Fibroblast of lung (primary cell): Measurements from ENCODE around the gene UBA3. TPM values are rescaled to one million over a fixed set of nuclear protein-coding genes. Genes with fewer than 3 reads are reported as not detected.

Experiments
- DNase-seq, 2 donors: peaks; one replicate each; pipeline versions ENCODE4 v3.0.0 to v3.0.0-alpha.2; 2010; ENCODE audit warnings: low read depth in 2 of 2
- H2AFZ ChIP-seq: 2 replicates; pipeline ENCODE4 v1.5.1; 2012; ENCODE audit warnings: low read length, control low read depth, inconsistent platforms
- H3K27ac ChIP-seq: 2 replicates; pipeline ENCODE4 v1.5.1; 2011; ENCODE audit warnings: low read length, control low read depth; ENCODE audit not compliant: insufficient read depth
- H3K27me3 ChIP-seq: 2 replicates; pipeline ENCODE4 v1.5.1; 2011; ENCODE audit warnings: mild to moderate bottlenecking, low read length; ENCODE audit not compliant: control insufficient read depth, insufficient read depth
- H3K36me3 ChIP-seq: 2 replicates; pipeline ENCODE4 v1.5.1; 2011; ENCODE audit warnings: low read length; ENCODE audit not compliant: control insufficient read depth, insufficient read depth
- H3K4me1 ChIP-seq: 2 replicates; pipeline ENCODE4 v1.5.1; 2011; ENCODE audit warnings: low read length; ENCODE audit not compliant: control insufficient read depth, insufficient read depth; ENCODE audit errors: extremely low read depth
- H3K4me2 ChIP-seq: 2 replicates; pipeline ENCODE4 v1.5.1; 2011; ENCODE audit warnings: low read length, control low read depth; ENCODE audit not compliant: insufficient read depth; ENCODE audit errors: extremely low read depth
- H3K4me3 ChIP-seq, 4 experiments: fragments of 200-600 bp in 1 of 4; sonication (generic) in 1 of 4; replicated peaks in 1 of 4; 2 replicates each; pipeline ENCODE4 v1.5.1; 2011 to 2016; ENCODE audit warnings: low read length in 4 of 4, low read depth in 3 of 4, mild to moderate bottlenecking in 3 of 4, control low read depth in 2 of 4, inconsistent platforms in 1 of 4, mixed read lengths in 1 of 4; ENCODE audit not compliant: insufficient read depth in 1 of 4; ENCODE audit errors: control extremely low read depth in 1 of 4
- H3K79me2 ChIP-seq: 2 replicates; pipeline ENCODE4 v1.5.1; 2012; ENCODE audit warnings: mild to moderate bottlenecking, low read length, inconsistent platforms; ENCODE audit not compliant: control insufficient read depth, insufficient read depth
- H3K9ac ChIP-seq: 2 replicates; pipeline ENCODE4 v1.5.1; 2011; ENCODE audit warnings: mild to moderate bottlenecking, low read length, control low read depth; ENCODE audit not compliant: insufficient read depth
- H3K9me3 ChIP-seq: 2 replicates; pipeline ENCODE4 v1.5.1; 2012; ENCODE audit warnings: low read depth, low read length; ENCODE audit not compliant: control insufficient read depth, insufficient read depth
- H4K20me1 ChIP-seq: 2 replicates; pipeline ENCODE4 v1.5.1; 2011; ENCODE audit warnings: low read length; ENCODE audit not compliant: control insufficient read depth, insufficient read depth; ENCODE audit errors: extremely low read depth
- EZH2 ChIP-seq: IDR thresholded peaks from 2 replicates; pipeline ENCODE4 v1.5.1; 2012; ENCODE audit warnings: low read length, control low read depth, mild to moderate bottlenecking; ENCODE audit errors: missing control alignments
- polyA plus RNA-seq, 2 donors: library from polyadenylated mRNA; depleted of rRNA in 1 of 2; stranded (reverse) in 1 of 2; unstranded in 1 of 2; fragments of >200 nt; gene quantifications; 2 replicates each; pipeline ENCODE4 v1.2.1, GENCODE V29; 2011 to 2012; ENCODE audit warnings: missing spikeins in 1 of 2
- total RNA-seq: library from RNA; depleted of rRNA; stranded (reverse); fragments of >200 nt; gene quantifications from 2 replicates; pipeline ENCODE4 v1.2.1, GENCODE V29; 2014
- TF ChIP-seq, protein P1 (sequence below), 2 donors: IDR thresholded peaks in 1 of 2; conservative IDR thresholded peaks in 1 of 2; 1 replicate in 1 of 2; 2 replicates in 1 of 2; pipeline ENCODE4 v1.5.1; 2011 to 2012; ENCODE audit warnings: low read length in 2 of 2, control low read depth in 1 of 2, inconsistent platforms in 1 of 2, low read depth in 1 of 2, mild to moderate bottlenecking in 1 of 2

The UBA3 gene
- total and polyA plus RNA-seq, 2 donors (not counting 1 experiment from before 2014, with no cell fraction given) = 93.3 to 95.4 TPM

DNA sequence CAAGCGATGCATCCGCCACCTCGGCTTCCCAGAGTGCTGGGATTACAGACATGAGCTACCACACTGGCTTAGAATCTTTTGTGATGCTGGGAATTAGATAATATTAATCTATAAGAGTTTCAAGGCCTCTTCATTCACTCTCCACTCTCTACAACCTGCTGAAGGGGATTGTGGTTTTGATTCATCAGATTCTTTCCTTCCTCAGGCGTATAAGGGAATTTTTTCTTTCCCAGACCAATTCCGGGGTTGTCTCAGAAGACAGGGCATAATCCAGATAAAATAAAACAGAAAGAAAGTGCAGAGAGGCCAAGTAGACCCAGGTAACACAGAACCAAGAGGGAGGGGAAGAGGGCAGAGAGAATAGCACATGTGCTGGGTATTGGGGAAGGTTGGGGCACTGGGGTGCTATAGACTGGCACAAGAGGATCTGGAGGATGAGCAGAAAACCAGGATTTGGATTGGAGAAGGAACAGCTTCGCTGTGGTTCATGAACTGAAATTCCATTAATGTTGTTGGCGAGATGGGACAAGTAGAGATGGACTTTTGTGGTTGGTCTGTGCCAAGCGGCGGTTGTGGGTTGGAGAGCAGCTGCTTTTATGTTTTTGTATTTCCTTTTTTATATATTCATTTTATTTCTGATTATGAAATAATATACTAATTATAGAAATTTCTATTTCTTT is 17.4 kb upstream of the UBA3 start:
- H3K9ac ChIP-seq = no peak overlapping the region
- H3K4me3 ChIP-seq = no peak overlapping the region

GRCh38 chr3:69096299-69096698 is 16.1 kb upstream of the UBA3 start:
- no peak overlapping the region for H3K4me2 ChIP-seq
- H3K27ac ChIP-seq = no peak overlapping the region
- no peak overlapping the region for H3K4me3 ChIP-seq
- H3K27me3 ChIP-seq = no peaks in the 10 kb centered on the region
- DNase-seq = no peak
- H4K20me1 ChIP-seq = no peaks in the 10 kb centered on the region
- peaks cover 71% of the 10 kb centered on the region for H3K79me2 ChIP-seq
- no peak for TF ChIP-seq EZH2
- TF ChIP-seq, protein P1, sequence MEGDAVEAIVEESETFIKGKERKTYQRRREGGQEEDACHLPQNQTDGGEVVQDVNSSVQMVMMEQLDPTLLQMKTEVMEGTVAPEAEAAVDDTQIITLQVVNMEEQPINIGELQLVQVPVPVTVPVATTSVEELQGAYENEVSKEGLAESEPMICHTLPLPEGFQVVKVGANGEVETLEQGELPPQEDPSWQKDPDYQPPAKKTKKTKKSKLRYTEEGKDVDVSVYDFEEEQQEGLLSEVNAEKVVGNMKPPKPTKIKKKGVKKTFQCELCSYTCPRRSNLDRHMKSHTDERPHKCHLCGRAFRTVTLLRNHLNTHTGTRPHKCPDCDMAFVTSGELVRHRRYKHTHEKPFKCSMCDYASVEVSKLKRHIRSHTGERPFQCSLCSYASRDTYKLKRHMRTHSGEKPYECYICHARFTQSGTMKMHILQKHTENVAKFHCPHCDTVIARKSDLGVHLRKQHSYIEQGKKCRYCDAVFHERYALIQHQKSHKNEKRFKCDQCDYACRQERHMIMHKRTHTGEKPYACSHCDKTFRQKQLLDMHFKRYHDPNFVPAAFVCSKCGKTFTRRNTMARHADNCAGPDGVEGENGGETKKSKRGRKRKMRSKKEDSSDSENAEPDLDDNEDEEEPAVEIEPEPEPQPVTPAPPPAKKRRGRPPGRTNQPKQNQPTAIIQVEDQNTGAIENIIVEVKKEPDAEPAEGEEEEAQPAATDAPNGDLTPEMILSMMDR (conservative IDR thresholded peaks at IDR 0.05 in 1 of 2, IDR thresholded peaks at IDR 0.05 in 1 of 2; ENCODE audit: low read depth in 1 of 2, low read length in 2 of 2) = no peak
- peaks cover 26% of the 10 kb centered on the region for H3K4me1 ChIP-seq
- no peak overlapping the region for H2AFZ ChIP-seq
- H3K36me3 ChIP-seq = no peaks in the 10 kb centered on the region
- H3K9ac ChIP-seq = no peak overlapping the region
- no peaks in the 10 kb centered on the region for H3K9me3 ChIP-seq

More for the DNA sequence above, 17.4 kb upstream of the UBA3 start:
- DNase-seq = peak in 1 of 2 donors; percentile 68
- TF ChIP-seq, protein P1 (conservative IDR thresholded peaks at IDR 0.05 in 1 of 2, IDR thresholded peaks at IDR 0.05 in 1 of 2; ENCODE audit: low read depth in 1 of 2, low read length in 2 of 2) = no peak
- TF ChIP-seq EZH2 = no peak
- Histone ChIP-seq H3K27ac (no peak overlapping the region), H3K4me2 (no peak overlapping the region), H3K9me3 (no peaks in the 10 kb centered on the region), H3K27me3 (no peaks in the 10 kb centered on the region), H3K79me2 (peaks cover 60% of the 10 kb centered on the region), H3K4me1 (peaks cover 19% of the 10 kb centered on the region), H2AFZ (no peak overlapping the region), H4K20me1 (no peaks in the 10 kb centered on the region), H3K36me3 (peaks cover 6% of the 10 kb centered on the region)

GRCh38 chr3:69095636-69096035 is 15.5 kb upstream of the UBA3 start:
- Histone ChIP-seq H3K27ac (no peak overlapping the region), H3K9me3 (no peaks in the 10 kb centered on the region), H3K27me3 (no peaks in the 10 kb centered on the region), H3K9ac (no peak overlapping the region), H3K4me2 (no peak overlapping the region), H3K79me2 (peaks cover 73% of the 10 kb centered on the region), H2AFZ (no peak overlapping the region), H4K20me1 (no peaks in the 10 kb centered on the region), H3K36me3 (no peaks in the 10 kb centered on the region), H3K4me3 (no peak overlapping the region), H3K4me1 (peaks cover 27% of the 10 kb centered on the region)
- no peak for DNase-seq
- no peak for TF ChIP-seq EZH2
